GM23338 (cell line): ENCODE data around the gene OLFM1. TPM values are rescaled to one million over a fixed set of nuclear protein-coding genes. Genes with fewer than 3 reads are reported as not detected.

Experiments
- ATAC-seq: fragments of 200-7000 bp; cut with Tn5 transposase; 3 replicates; pipeline ENCODE4 v1.9.1; 2020
- DNase-seq: peaks from one replicate; pipeline ENCODE4 v3.0.0-alpha.2; 2015; ENCODE audit warnings: low spot score
- H2AFZ ChIP-seq: fragments of 200-600 bp; sonication (generic); 2 replicates; pipeline ENCODE4 v1.8.0; 2016; ENCODE audit warnings: antibody characterized with exemption, mild to moderate bottlenecking, moderate library complexity
- H3F3A ChIP-seq: fragments of 200-600 bp; sonication (generic); replicated peaks from 2 replicates; pipeline ENCODE4 v1.8.0; 2017; ENCODE audit warnings: antibody characterized with exemption, mixed run types, low read depth
- H3K27ac ChIP-seq: fragments of 200-600 bp; sonication (generic); 2 replicates; pipeline ENCODE4 v1.6.1; 2016; ENCODE audit warnings: low read depth
- H3K27me3 ChIP-seq: fragments of 200-600 bp; sonication (generic); 2 replicates; pipeline ENCODE4 v1.8.0; 2016; ENCODE audit warnings: mild to moderate bottlenecking, mixed run types, moderate library complexity; ENCODE audit not compliant: insufficient read depth
- H3K36me3 ChIP-seq: fragments of 200-600 bp; sonication (generic); 2 replicates; pipeline ENCODE4 v1.8.0; 2016; ENCODE audit warnings: mild to moderate bottlenecking; ENCODE audit not compliant: insufficient read depth
- H3K4me1 ChIP-seq: fragments of 200-600 bp; sonication (generic); 2 replicates; pipeline ENCODE4 v1.8.0; 2016; ENCODE audit warnings: mild to moderate bottlenecking, moderate library complexity; ENCODE audit not compliant: insufficient read depth
- H3K4me2 ChIP-seq: fragments of 200-600 bp; sonication (generic); 2 replicates; pipeline ENCODE4 v1.7.1; 2017; ENCODE audit warnings: mixed run types
- H3K4me3 ChIP-seq: fragments of 200-600 bp; sonication (generic); 2 replicates; pipeline ENCODE4 v1.6.1; 2016; ENCODE audit warnings: mixed run types
- H3K79me2 ChIP-seq: fragments of 200-600 bp; sonication (generic); replicated peaks from 2 replicates; pipeline ENCODE4 v1.8.0; 2017; ENCODE audit warnings: mild to moderate bottlenecking; ENCODE audit not compliant: insufficient read depth
- H3K9me2 ChIP-seq: fragments of 200-600 bp; sonication (generic); 2 replicates; pipeline ENCODE4 v1.8.0; 2017; ENCODE audit not compliant: insufficient read depth
- H4K20me1 ChIP-seq: fragments of 200-600 bp; sonication (generic); replicated peaks from 2 replicates; pipeline ENCODE4 v1.8.0; 2017; ENCODE audit warnings: mild to moderate bottlenecking; ENCODE audit not compliant: insufficient read depth
- H3K27ac Mint-ChIP-seq: 2 replicates; pipeline ENCODE4 v1.8.0; 2020; ENCODE audit warnings: inconsistent platforms, mild to moderate bottlenecking, moderate library complexity, mixed read lengths
- H3K27me3 Mint-ChIP-seq: 3 replicates; pipeline ENCODE4 v1.8.0; 2022; ENCODE audit warnings: low read depth, mild to moderate bottlenecking, moderate library complexity, mixed read lengths, inconsistent platforms; ENCODE audit not compliant: insufficient read depth, poor library complexity
- H3K36me3 Mint-ChIP-seq: 3 replicates; pipeline ENCODE4 v1.8.0; 2021; ENCODE audit warnings: low read depth, mild to moderate bottlenecking, inconsistent platforms, moderate library complexity, mixed read lengths
- H3K4me1 Mint-ChIP-seq: 3 replicates; pipeline ENCODE4 v1.8.0; 2020; ENCODE audit warnings: mild to moderate bottlenecking, inconsistent platforms, mixed read lengths
- H3K4me3 Mint-ChIP-seq: 3 replicates; pipeline ENCODE4 v1.8.0; 2021; ENCODE audit warnings: moderate library complexity, mild to moderate bottlenecking, inconsistent platforms, mixed read lengths
- H3K9me3 Mint-ChIP-seq: 3 replicates; pipeline ENCODE4 v1.8.0; 2020; ENCODE audit warnings: moderate library complexity, mild to moderate bottlenecking, inconsistent platforms, mixed read lengths
- CREB1 ChIP-seq: fragments of 250-450 bp; sonication (Bioruptor Pico); IDR thresholded peaks from 2 replicates; pipeline ENCODE4 v1.5.0; 2020; ENCODE audit warnings: low read depth, mild to moderate bottlenecking, moderate library complexity
- CTCF ChIP-seq, 2 experiments: fragments of 200-600 bp in 1 of 2; sonication (generic) in 1 of 2; conservative IDR thresholded peaks; 2 replicates each; pipeline versions ENCODE4 v1.5.1 to v1.6.1; 2016 to 2017; ENCODE audit warnings: antibody characterized with exemption in 2 of 2, low read depth in 2 of 2, mild to moderate bottlenecking in 2 of 2, moderate library complexity in 1 of 2
- EZH2 ChIP-seq: fragments of 200-600 bp; sonication (generic); IDR thresholded peaks from one replicate; pipeline ENCODE4 v1.8.0; 2017; ENCODE audit warnings: antibody characterized with exemption, mild to moderate bottlenecking, low read depth; ENCODE audit not compliant: unreplicated experiment
- EZH2phosphoT487 ChIP-seq: fragments of 200-600 bp; sonication (generic); IDR thresholded peaks from one replicate; pipeline ENCODE4 v1.8.1; 2018; ENCODE audit warnings: antibody characterized with exemption; ENCODE audit not compliant: unreplicated experiment
- JUNB ChIP-seq: IDR thresholded peaks from one replicate; pipeline ENCODE4 v1.6.1; 2016; ENCODE audit warnings: antibody characterized with exemption; ENCODE audit not compliant: unreplicated experiment
- NANOG ChIP-seq: IDR thresholded peaks from 2 replicates; pipeline ENCODE4 v1.6.1; 2016; ENCODE audit warnings: antibody characterized with exemption, borderline replicate concordance
- POLR2AphosphoS5 ChIP-seq: IDR thresholded peaks from 2 replicates; pipeline ENCODE4 v1.6.1; 2016; ENCODE audit warnings: antibody characterized with exemption, low read depth
- STAT1 ChIP-seq: IDR thresholded peaks from one replicate; pipeline ENCODE4 v1.6.1; 2016; ENCODE audit warnings: antibody characterized with exemption; ENCODE audit not compliant: unreplicated experiment
- ZNF114 ChIP-seq: fragments of 250-450 bp; sonication (Bioruptor Pico); IDR thresholded peaks from 2 replicates; pipeline ENCODE4 v1.5.0; 2020; ENCODE audit warnings: mild to moderate bottlenecking, moderate library complexity
- ZNF331 ChIP-seq: fragments of 250-450 bp; sonication (Bioruptor Pico); IDR thresholded peaks from 2 replicates; pipeline ENCODE4 v1.5.0; 2020; ENCODE audit warnings: low read depth, mild to moderate bottlenecking, moderate library complexity
- polyA plus RNA-seq: library from polyadenylated mRNA; unstranded; fragments of >200 nt; fragmentation: Nextera tagmentation; extraction: Ambion mirVana; gene quantifications from 2 replicates; pipeline ENCODE4 v1.2.1, GENCODE V29; 2016
- total RNA-seq: library from RNA; depleted of rRNA; stranded (reverse); fragments of >200 nt; shearing (Covaris generic); gene quantifications from 2 replicates; pipeline ENCODE4 v1.2.3, GENCODE V29; 2014
- TF ChIP-seq, protein P1 (sequence below): IDR thresholded peaks from 2 replicates; pipeline ENCODE4 v1.6.1; 2016; ENCODE audit warnings: antibody characterized with exemption
- TF ChIP-seq, protein P2 (sequence below): fragments of 250-450 bp; sonication (Bioruptor Pico); IDR thresholded peaks from 2 replicates; pipeline ENCODE4 v1.5.0; 2020; ENCODE audit warnings: mild to moderate bottlenecking, moderate library complexity
- TF ChIP-seq, protein P3 (sequence below): IDR thresholded peaks from one replicate; pipeline ENCODE4 v1.6.1; 2018; ENCODE audit warnings: antibody characterized with exemption; ENCODE audit not compliant: unreplicated experiment

The OLFM1 gene
- total and polyA plus RNA-seq, 2 experiments from 2014 or later, result 20.6 to 40.1 TPM

DNA sequence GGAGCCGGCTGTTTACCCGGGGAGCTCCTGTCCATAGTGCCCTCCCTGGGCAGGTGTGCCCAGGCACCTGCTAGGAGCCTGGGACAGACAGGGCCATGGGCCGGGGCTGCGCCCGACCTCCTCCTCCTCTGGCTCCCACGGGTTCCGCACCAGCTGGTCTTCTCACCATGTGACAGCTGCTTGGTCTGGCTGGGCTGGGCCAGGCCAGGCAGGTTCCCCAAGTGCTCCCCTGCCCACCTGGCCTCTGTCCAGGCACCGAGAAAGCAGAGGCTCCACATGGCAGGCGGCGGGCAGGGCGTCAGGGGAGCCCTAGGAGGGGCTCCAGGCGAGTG is 60.0 kb downstream of the OLFM1 start:
- Mint-ChIP-seq H3K4me3 (no peak overlapping the region), H3K4me1 (peaks cover 3% of the 10 kb centered on the region), H3K27me3 (peaks cover 14% of the 10 kb centered on the region), H3K36me3 (peaks cover 9% of the 10 kb centered on the region; the same call in 2 of the 3 replicates), H3K27ac (no peak overlapping the region), H3K9me3 (peaks cover 15% of the 10 kb centered on the region)
- no peak overlapping the region for H3K4me3 ChIP-seq
- no peak overlapping the region for H2AFZ ChIP-seq
- no peaks in the 10 kb centered on the region for H3K4me1 ChIP-seq
- TF ChIP-seq ZNF331 (CRISPR knock-in tag), result no peak
- TF ChIP-seq, protein P1, sequence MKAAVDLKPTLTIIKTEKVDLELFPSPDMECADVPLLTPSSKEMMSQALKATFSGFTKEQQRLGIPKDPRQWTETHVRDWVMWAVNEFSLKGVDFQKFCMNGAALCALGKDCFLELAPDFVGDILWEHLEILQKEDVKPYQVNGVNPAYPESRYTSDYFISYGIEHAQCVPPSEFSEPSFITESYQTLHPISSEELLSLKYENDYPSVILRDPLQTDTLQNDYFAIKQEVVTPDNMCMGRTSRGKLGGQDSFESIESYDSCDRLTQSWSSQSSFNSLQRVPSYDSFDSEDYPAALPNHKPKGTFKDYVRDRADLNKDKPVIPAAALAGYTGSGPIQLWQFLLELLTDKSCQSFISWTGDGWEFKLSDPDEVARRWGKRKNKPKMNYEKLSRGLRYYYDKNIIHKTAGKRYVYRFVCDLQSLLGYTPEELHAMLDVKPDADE, result no peak
- TF ChIP-seq STAT1, result no peak
- TF ChIP-seq EZH2phosphoT487, result no peak
- no peak for TF ChIP-seq CTCF (conservative IDR thresholded peaks at IDR 0.05; ENCODE audit: low read depth in 2 of 2)
- TF ChIP-seq POLR2AphosphoS5, result no peak
- no peak for TF ChIP-seq NANOG
- no peak for TF ChIP-seq CREB1 (CRISPR knock-in tag)
- TF ChIP-seq, protein P2, sequence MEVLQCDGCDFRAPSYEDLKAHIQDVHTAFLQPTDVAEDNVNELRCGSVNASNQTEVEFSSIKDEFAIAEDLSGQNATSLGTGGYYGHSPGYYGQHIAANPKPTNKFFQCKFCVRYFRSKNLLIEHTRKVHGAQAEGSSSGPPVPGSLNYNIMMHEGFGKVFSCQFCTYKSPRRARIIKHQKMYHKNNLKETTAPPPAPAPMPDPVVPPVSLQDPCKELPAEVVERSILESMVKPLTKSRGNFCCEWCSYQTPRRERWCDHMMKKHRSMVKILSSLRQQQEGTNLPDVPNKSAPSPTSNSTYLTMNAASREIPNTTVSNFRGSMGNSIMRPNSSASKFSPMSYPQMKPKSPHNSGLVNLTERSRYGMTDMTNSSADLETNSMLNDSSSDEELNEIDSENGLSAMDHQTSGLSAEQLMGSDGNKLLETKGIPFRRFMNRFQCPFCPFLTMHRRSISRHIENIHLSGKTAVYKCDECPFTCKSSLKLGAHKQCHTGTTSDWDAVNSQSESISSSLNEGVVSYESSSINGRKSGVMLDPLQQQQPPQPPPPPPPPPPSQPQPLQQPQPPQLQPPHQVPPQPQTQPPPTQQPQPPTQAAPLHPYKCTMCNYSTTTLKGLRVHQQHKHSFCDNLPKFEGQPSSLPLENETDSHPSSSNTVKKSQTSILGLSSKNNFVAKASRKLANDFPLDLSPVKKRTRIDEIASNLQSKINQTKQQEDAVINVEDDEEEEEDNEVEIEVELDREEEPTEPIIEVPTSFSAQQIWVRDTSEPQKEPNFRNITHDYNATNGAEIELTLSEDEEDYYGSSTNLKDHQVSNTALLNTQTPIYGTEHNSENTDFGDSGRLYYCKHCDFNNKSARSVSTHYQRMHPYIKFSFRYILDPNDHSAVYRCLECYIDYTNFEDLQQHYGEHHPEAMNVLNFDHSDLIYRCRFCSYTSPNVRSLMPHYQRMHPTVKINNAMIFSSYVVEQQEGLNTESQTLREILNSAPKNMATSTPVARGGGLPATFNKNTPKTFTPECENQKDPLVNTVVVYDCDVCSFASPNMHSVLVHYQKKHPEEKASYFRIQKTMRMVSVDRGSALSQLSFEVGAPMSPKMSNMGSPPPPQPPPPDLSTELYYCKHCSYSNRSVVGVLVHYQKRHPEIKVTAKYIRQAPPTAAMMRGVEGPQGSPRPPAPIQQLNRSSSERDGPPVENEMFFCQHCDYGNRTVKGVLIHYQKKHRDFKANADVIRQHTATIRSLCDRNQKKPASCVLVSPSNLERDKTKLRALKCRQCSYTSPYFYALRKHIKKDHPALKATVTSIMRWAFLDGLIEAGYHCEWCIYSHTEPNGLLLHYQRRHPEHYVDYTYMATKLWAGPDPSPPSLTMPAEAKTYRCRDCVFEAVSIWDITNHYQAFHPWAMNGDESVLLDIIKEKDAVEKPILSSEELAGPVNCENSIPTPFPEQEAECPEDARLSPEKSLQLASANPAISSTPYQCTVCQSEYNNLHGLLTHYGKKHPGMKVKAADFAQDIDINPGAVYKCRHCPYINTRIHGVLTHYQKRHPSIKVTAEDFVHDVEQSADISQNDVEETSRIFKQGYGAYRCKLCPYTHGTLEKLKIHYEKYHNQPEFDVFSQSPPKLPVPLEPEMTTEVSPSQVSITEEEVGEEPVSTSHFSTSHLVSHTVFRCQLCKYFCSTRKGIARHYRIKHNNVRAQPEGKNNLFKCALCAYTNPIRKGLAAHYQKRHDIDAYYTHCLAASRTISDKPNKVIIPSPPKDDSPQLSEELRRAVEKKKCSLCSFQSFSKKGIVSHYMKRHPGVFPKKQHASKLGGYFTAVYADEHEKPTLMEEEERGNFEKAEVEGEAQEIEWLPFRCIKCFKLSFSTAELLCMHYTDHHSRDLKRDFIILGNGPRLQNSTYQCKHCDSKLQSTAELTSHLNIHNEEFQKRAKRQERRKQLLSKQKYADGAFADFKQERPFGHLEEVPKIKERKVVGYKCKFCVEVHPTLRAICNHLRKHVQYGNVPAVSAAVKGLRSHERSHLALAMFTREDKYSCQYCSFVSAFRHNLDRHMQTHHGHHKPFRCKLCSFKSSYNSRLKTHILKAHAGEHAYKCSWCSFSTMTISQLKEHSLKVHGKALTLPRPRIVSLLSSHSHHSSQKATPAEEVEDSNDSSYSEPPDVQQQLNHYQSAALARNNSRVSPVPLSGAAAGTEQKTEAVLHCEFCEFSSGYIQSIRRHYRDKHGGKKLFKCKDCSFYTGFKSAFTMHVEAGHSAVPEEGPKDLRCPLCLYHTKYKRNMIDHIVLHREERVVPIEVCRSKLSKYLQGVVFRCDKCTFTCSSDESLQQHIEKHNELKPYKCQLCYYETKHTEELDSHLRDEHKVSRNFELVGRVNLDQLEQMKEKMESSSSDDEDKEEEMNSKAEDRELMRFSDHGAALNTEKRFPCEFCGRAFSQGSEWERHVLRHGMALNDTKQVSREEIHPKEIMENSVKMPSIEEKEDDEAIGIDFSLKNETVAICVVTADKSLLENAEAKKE (CRISPR knock-in tag), result no peak
- no peak for TF ChIP-seq JUNB
- TF ChIP-seq ZNF114 (CRISPR knock-in tag), result no peak
- TF ChIP-seq, protein P3, sequence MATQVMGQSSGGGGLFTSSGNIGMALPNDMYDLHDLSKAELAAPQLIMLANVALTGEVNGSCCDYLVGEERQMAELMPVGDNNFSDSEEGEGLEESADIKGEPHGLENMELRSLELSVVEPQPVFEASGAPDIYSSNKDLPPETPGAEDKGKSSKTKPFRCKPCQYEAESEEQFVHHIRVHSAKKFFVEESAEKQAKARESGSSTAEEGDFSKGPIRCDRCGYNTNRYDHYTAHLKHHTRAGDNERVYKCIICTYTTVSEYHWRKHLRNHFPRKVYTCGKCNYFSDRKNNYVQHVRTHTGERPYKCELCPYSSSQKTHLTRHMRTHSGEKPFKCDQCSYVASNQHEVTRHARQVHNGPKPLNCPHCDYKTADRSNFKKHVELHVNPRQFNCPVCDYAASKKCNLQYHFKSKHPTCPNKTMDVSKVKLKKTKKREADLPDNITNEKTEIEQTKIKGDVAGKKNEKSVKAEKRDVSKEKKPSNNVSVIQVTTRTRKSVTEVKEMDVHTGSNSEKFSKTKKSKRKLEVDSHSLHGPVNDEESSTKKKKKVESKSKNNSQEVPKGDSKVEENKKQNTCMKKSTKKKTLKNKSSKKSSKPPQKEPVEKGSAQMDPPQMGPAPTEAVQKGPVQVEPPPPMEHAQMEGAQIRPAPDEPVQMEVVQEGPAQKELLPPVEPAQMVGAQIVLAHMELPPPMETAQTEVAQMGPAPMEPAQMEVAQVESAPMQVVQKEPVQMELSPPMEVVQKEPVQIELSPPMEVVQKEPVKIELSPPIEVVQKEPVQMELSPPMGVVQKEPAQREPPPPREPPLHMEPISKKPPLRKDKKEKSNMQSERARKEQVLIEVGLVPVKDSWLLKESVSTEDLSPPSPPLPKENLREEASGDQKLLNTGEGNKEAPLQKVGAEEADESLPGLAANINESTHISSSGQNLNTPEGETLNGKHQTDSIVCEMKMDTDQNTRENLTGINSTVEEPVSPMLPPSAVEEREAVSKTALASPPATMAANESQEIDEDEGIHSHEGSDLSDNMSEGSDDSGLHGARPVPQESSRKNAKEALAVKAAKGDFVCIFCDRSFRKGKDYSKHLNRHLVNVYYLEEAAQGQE, result no peak
- no peak for TF ChIP-seq EZH2
- H3K9me2 ChIP-seq, result no peaks in the 10 kb centered on the region
- no peaks in the 10 kb centered on the region for H4K20me1 ChIP-seq
- H3F3A ChIP-seq, result no peaks in the 10 kb centered on the region
- no peak for DNase-seq
- H3K36me3 ChIP-seq, result no peaks in the 10 kb centered on the region
- H3K27me3 ChIP-seq, result no peaks in the 10 kb centered on the region
- no peaks in the 10 kb centered on the region for H3K79me2 ChIP-seq
- no peak overlapping the region for H3K27ac ChIP-seq
- no peak overlapping the region for H3K4me2 ChIP-seq
- no peak for ATAC-seq
